ENCODE data around the gene RNASE8. TPM values are rescaled to one million over a fixed set of nuclear protein-coding genes. Genes with fewer than 3 reads are reported as not detected.
"Not testable (repeated sequence)": the region's sequence is repeated elsewhere in the genome, so short reads cannot be mapped to it uniquely, and the experiment has no call there.

The RNASE8 gene
- total RNA-seq, 4 donors from 2014 or later: not detected

DNA sequence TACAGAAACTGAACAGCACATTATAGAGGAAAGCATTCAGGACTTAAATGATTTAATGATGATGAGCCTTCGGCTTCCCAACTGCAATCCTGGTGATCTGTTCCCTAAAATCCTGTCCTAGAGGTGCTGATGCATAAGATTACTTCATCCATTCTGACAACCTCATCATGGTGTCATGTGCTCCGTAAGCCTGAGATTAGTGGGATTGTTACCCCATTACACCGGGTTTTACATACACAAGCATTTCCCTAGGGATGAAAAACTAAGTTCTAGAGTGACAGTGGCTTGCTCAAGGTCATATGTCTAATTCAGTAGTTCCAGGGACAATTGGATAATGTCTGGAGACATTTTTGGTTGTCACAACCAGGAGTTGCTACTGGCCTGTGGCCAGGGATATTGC is 20.5 kb upstream of the RNASE8 start:
- no peaks in the 10 kb centered on the region for H3K9me3 ChIP-seq
- peak overlapping the region; percentile 83 to 91 (median 86) for H3K27ac ChIP-seq
- in situ Hi-C loops (cut with MboI; ENCODE audit: low sequenced_read_pairs in 4 of 4) (loop anchor here in 1 of 4 donors (25.0 kb wide), 1 partner anchor 575 kb away; the partner anchor contains the start of genes APEX1, OSGEP, PIP4P1 and PNP), intact Hi-C loops (cut with DNase I; ENCODE audit: low total_unique reads) (no loop called here)
- H3K36me3 ChIP-seq: no peaks in the 10 kb centered on the region
- no peak overlapping the region for H3K4me3 ChIP-seq
- peaks cover 50 to 67% of the 10 kb centered on the region in 2 donors for H3K4me1 ChIP-seq
- DNase-seq (no peak), ATAC-seq (no peak)
- no peaks in the 10 kb centered on the region for H3K27me3 ChIP-seq
- TF ChIP-seq, protein P1, sequence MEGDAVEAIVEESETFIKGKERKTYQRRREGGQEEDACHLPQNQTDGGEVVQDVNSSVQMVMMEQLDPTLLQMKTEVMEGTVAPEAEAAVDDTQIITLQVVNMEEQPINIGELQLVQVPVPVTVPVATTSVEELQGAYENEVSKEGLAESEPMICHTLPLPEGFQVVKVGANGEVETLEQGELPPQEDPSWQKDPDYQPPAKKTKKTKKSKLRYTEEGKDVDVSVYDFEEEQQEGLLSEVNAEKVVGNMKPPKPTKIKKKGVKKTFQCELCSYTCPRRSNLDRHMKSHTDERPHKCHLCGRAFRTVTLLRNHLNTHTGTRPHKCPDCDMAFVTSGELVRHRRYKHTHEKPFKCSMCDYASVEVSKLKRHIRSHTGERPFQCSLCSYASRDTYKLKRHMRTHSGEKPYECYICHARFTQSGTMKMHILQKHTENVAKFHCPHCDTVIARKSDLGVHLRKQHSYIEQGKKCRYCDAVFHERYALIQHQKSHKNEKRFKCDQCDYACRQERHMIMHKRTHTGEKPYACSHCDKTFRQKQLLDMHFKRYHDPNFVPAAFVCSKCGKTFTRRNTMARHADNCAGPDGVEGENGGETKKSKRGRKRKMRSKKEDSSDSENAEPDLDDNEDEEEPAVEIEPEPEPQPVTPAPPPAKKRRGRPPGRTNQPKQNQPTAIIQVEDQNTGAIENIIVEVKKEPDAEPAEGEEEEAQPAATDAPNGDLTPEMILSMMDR (IDR thresholded peaks at IDR 0.05 in 4 of 5, conservative IDR thresholded peaks at IDR 0.05 in 1 of 5): no peak
- TF ChIP-seq POLR2A (IDR thresholded peaks at IDR 0.05): no peak

DNA sequence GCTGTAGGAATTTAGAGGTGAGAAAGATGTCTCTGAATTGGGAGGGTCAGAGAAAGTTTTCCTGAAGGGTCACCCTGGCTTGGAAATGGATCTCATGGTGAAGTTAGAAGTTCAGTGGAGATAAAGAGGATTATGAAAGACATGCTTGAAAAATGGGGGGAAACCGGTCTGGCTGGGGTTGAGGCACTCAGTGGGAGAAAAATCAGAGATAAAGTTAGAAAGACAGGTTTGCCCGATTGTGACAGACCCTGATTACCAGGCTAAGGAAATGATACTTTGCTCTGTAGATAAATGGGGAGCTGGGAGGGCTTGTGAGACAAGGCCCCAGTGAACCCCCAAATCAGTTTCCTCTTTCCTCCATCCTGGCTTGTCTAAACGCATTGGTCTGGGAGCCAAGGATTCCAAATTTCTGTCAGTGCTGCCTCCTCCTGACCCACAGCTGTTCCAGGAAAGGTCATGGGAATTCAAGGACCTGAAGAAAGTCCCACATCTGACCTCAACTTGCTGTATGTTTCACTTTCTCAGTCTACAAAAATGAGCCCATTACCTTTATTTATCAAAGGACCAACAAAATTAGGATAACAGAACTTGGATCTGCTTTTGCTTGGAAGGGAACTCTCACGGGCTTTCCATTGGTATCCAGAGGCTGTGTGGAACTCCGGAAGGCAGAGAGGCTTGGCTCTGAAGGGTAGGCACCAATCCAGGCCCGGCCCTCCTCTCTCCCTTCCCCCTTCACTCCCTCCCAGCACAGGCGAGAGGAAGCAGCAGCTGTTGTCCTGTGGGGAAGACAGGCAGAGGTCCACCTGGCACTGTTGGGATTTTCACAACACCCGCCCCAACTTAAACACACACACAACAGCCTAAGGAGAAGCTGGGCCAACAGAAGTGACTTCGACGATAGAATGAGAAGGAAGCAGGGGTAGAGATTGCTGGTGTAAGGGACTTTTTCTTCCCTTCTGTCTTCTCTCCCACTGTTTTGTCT is 18.9 kb upstream of the RNASE8 start:
- in situ Hi-C loops (cut with MboI; ENCODE audit: low sequenced_read_pairs in 4 of 4) (loop anchor here in 1 of 4 donors (25.0 kb wide), 1 partner anchor 576 kb away; the partner anchor contains the start of genes APEX1, OSGEP, PIP4P1 and PNP), intact Hi-C loops (cut with DNase I; ENCODE audit: low total_unique reads) (loop anchor here (1.0 kb wide), 4 partner anchors 13 to 577 kb away; partner anchors contain the start of genes NDRG2 and PIP4P1)
- peak; percentile 93 to 98 for DNase-seq
- Histone ChIP-seq H3K27me3 (no peaks in the 10 kb centered on the region), H3K9me3 (no peaks in the 10 kb centered on the region), H3K4me1 (peaks cover 66% of the 10 kb centered on the region in 2 donors), H3K4me3 (peak overlapping the region in 3 of 4 donors; percentile 8 to 26 (median 19)), H3K27ac (peak overlapping the region; percentile 83 to 91 (median 86)), H3K36me3 (no peaks in the 10 kb centered on the region)
- peak; percentile 79 to 82 for ATAC-seq
- TF ChIP-seq, protein P1 (IDR thresholded peaks at IDR 0.05 in 4 of 5, conservative IDR thresholded peaks at IDR 0.05 in 1 of 5): peak in 1 of 5 experiments; percentile 12
- peak; percentile 41 to 44 for TF ChIP-seq POLR2A (IDR thresholded peaks at IDR 0.05)

DNA sequence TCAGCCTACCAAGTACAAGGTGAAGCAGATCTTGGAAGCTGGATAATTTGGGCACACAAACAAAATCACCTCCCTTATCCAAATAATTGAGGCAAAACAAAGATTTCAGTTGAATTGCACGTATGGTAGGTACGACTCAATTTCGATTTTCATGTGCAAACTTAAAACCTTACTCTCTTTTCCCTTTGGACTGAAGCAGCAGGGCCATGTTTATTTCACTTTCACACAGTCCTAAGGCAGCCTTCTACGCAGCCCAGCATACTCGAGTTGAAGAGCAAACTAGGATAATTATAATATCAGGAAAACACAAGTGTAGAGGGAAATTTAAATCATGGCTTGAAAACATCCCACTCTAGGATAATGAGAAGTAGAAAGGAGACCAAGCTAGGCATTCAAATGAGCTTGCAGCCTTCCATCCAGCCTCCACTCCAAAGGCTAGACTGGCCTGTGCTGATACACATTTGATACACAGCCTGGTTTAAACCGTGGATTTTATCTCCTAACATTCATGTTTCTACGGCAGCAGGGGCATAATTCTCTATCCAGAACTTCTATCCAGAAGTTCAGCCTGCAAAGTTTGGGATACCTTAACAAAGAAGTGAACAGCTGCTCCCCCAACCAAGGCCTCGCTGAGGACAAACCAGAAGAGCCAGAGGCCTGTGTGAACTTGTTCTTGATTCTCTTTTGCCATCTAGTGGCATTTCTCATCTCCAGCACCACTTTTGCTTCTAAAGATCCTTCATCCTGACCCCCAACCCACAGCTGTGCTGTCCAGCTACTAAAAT is 17.8 kb upstream of the RNASE8 start:
- DNase-seq: peak in 1 of 2 donors; percentile 72
- TF ChIP-seq, protein P1 (IDR thresholded peaks at IDR 0.05 in 4 of 5, conservative IDR thresholded peaks at IDR 0.05 in 1 of 5): peak; percentile 77 to 84 (median 79)
- peak in 1 of 2 donors; percentile 1 for TF ChIP-seq POLR2A (IDR thresholded peaks at IDR 0.05)
- H3K27ac ChIP-seq: peak overlapping the region; percentile 83 to 91 (median 86)
- no peaks in the 10 kb centered on the region for H3K9me3 ChIP-seq
- in situ Hi-C loops (cut with MboI; ENCODE audit: low sequenced_read_pairs in 4 of 4) (loop anchor here in 1 of 4 donors (25.0 kb wide), 1 partner anchor 577 kb away; the partner anchor contains the start of genes APEX1, OSGEP, PIP4P1 and PNP), intact Hi-C loops (cut with DNase I; ENCODE audit: low total_unique reads) (loop anchor here (1.0 to 10.0 kb wide), 7 partner anchors 14 to 578 kb away; partner anchors contain the start of genes NDRG2, PIP4P1 and RNASE4)
- no peaks in the 10 kb centered on the region for H3K27me3 ChIP-seq
- no peaks in the 10 kb centered on the region for H3K36me3 ChIP-seq
- ATAC-seq: peak; percentile 53 to 68
- peaks cover 62 to 75% of the 10 kb centered on the region in 2 donors for H3K4me1 ChIP-seq
- H3K4me3 ChIP-seq: peak overlapping the region in 2 of 4 donors; percentile 19 to 26

DNA sequence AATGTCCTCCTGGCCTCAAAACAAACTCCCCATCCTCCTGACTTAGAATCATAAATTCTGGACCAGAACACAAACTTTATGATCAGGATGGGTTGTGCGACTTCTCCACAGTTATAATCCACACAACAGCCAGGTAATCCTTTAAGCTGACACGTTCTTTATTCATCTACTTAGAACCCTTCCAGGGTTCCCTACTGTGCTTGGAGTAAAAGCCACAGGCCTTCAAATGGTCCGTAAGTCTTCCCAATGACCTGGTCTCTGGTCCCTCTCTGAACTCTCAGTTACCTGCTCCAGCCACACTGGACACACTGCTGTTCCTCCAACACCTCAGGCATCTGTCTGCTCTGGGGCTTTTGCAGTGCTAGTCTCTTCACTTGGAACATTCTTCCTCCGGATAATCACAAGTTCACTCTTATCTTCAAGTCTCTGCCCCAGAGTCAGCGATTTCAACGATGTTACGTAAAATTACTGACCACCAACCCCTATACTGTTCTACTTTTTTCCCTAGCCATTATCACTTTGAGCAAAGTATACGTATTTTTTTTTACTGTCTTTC is 17.2 kb upstream of the RNASE8 start:
- Histone ChIP-seq H3K27me3 (no peaks in the 10 kb centered on the region), H3K4me1 (peaks cover 62 to 75% of the 10 kb centered on the region in 2 donors), H3K27ac (peak overlapping the region; percentile 83 to 91 (median 86)), H3K9me3 (no peaks in the 10 kb centered on the region), H3K4me3 (no peak overlapping the region), H3K36me3 (no peaks in the 10 kb centered on the region)
- intact Hi-C loops (cut with DNase I; ENCODE audit: low total_unique reads) (loop anchor here (1.0 to 10.0 kb wide), 3 partner anchors 26 to 426 kb away; partner anchors contain the start of gene RNASE4), in situ Hi-C loops (cut with MboI; ENCODE audit: low sequenced_read_pairs in 4 of 4) (loop anchor here in 1 of 4 donors (25.0 kb wide), 1 partner anchor 578 kb away; the partner anchor contains the start of genes APEX1, OSGEP, PIP4P1 and PNP)
- TF ChIP-seq POLR2A (IDR thresholded peaks at IDR 0.05): no peak
- TF ChIP-seq, protein P1 (IDR thresholded peaks at IDR 0.05 in 4 of 5, conservative IDR thresholded peaks at IDR 0.05 in 1 of 5): peak in 2 of 5 experiments; percentile 8 to 12
- no peak for ATAC-seq
- DNase-seq: no peak

DNA sequence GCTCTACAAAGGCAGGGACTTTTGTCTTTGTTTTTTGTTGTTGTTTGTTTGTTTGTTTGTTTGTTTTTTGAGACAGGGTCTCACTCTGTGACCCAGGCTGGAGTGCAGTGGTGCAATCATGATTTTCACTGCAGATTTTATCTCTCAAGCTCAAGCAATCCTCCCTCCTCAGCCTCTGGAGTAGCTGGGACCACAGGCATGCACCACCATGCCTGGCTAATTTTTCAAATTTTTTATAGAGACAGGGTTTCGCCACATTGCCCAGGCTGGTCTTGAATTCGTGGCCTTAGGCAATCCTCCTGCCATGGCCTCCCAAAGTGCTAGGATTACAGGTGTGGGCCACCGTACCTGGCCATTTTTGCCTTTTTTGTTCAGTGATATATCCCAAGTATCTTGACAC is 16.7 kb upstream of the RNASE8 start:
- intact Hi-C loops (cut with DNase I; ENCODE audit: low total_unique reads): loop anchor here (1.0 to 10.0 kb wide), 3 partner anchors 27 to 426 kb away; partner anchors contain the start of gene RNASE4

More for the DNA sequence above, 16.7 kb upstream of the RNASE8 start:
- H3K36me3 ChIP-seq, H3K4me3 ChIP-seq, H3K9me3 ChIP-seq, H3K27me3 ChIP-seq, ATAC-seq, DNase-seq: not testable (repeated sequence)
- in situ Hi-C loops (cut with MboI; ENCODE audit: low sequenced_read_pairs in 4 of 4): loop anchor here in 1 of 4 donors (25.0 kb wide), 1 partner anchor 579 kb away; the partner anchor contains the start of genes APEX1, OSGEP, PIP4P1 and PNP
- peak overlapping the region; percentile 78 to 85 (median 83) for H3K27ac ChIP-seq
- H3K4me1 ChIP-seq: peaks cover 62 to 75% of the 10 kb centered on the region in 2 donors
